Natural killer cell (primary cell): ENCODE measurements around the gene ITGB5. TPM values are rescaled to one million over a fixed set of nuclear protein-coding genes. Genes with fewer than 3 reads are reported as not detected.

ENCODE experiments used
- ATAC-seq, 3 donors: fragments of 150-1000 bp in 2 of 3; fragments of 200-7000 bp in 1 of 3; cut with Tn5 transposase; 1 replicate in 1 of 3; 2 replicates in 2 of 3; pipeline ENCODE4 v1.10.0; 2021; ENCODE audit warnings: mild to moderate bottlenecking in 2 of 3, moderate library complexity in 2 of 3
- DNase-seq, 2 donors: peaks; one replicate each; pipeline versions ENCODE4 v3.0.0 to v3.0.0-alpha.2; 2013 to 2021; ENCODE audit warnings: mixed read lengths in 1 of 2
- H3K27ac ChIP-seq: one replicate; pipeline ENCODE4 v1.5.1; 2013; ENCODE audit warnings: mild to moderate bottlenecking, low read length
- H3K27me3 ChIP-seq: one replicate; pipeline ENCODE4 v1.6.1; 2013; ENCODE audit warnings: low read length; ENCODE audit not compliant: control insufficient read depth, insufficient read depth
- H3K36me3 ChIP-seq: one replicate; pipeline ENCODE4 v1.6.1; 2013; ENCODE audit warnings: low read length; ENCODE audit not compliant: control insufficient read depth, insufficient read depth
- H3K4me1 ChIP-seq: one replicate; pipeline ENCODE4 v1.6.1; 2013; ENCODE audit warnings: low read length; ENCODE audit not compliant: control insufficient read depth, insufficient read depth
- H3K4me3 ChIP-seq: one replicate; pipeline ENCODE4 v1.5.1; 2013; ENCODE audit warnings: low read length
- H3K9me3 ChIP-seq: one replicate; pipeline ENCODE4 v1.6.1; 2013; ENCODE audit warnings: low read length; ENCODE audit not compliant: control insufficient read depth, insufficient read depth
- H3K27ac Mint-ChIP-seq, 2 donors: one replicate each; pipeline ENCODE4 v1.8.0; 2022; ENCODE audit warnings: mild to moderate bottlenecking in 2 of 2, mixed read lengths in 2 of 2, moderate library complexity in 1 of 2
- H3K27me3 Mint-ChIP-seq, 2 donors: one replicate each; pipeline ENCODE4 v1.8.0; 2022; ENCODE audit warnings: low read depth in 2 of 2, mixed read lengths in 2 of 2
- H3K36me3 Mint-ChIP-seq: one replicate; pipeline ENCODE4 v1.8.0; 2022; ENCODE audit warnings: mixed read lengths
- H3K4me1 Mint-ChIP-seq, 2 donors: one replicate each; pipeline ENCODE4 v1.8.0; 2022; ENCODE audit warnings: mixed read lengths in 2 of 2
- H3K4me3 Mint-ChIP-seq: one replicate; pipeline ENCODE4 v1.8.0; 2022; ENCODE audit warnings: mild to moderate bottlenecking, moderate library complexity, mixed read lengths
- H3K9me3 Mint-ChIP-seq, 2 donors: one replicate each; pipeline ENCODE4 v1.8.0; 2022; ENCODE audit warnings: mixed read lengths in 2 of 2
- CTCF ChIP-seq: fragments of 200-600 bp; IDR thresholded peaks from one replicate; pipeline ENCODE4 v1.8.0; 2022; ENCODE audit warnings: antibody characterized with exemption
- WGBS: methylation state at CpG from one replicate; pipeline ENCODE4 v1.1.7; 2013; ENCODE audit warnings: missing lambda C conversion rate; ENCODE audit not compliant: insufficient coverage; 5-methylcytosine and 5-hydroxymethylcytosine counted together
- intact Hi-C: fragments of 100-400 bp; cut with micrococcal nuclease; formaldehyde crosslinking; loops from one replicate; pipeline ENCODE4 v1.14.2; 2022
- total RNA-seq, 4 donors: library from RNA; stranded (reverse); fragments of 120-200 nt in 1 of 4; gene quantifications; one replicate each; pipeline versions ENCODE4 v1.2.3 to v1.2.4, GENCODE V29; 2013 to 2022

Gene ITGB5
- total RNA-seq, 3 donors from 2014 or later (not counting 1 experiment from before 2014, with no cell fraction given), result 1.0 to 8.4 (median 5.4) TPM

DNA sequence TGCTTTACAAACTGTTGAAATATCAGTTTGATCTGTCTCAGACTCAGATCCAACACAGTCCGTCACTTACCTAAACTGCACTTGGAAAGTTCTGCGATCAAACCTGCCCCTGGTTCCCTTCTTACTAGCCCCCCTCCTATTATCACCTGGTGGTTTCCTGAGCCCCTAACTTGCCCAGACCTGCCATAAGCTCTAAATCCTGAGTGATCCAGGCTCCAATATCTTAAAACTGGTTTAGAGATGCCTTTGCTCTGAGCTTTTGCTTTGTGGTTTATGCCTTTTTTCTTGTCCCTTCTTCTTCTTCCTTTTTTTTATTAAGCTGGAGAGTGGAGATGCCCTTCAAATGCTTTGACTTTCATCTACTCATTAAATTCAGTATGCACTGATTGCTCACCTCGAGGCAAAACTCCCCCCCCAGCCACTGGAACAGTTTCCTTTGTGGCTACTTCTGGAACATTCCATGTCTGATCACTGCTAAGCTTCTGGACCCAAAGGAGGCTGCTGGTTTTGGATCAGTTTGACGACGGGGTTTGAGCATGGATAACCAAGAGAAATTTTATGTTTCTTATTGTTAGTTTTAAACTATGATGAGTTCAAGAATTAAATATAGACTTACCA, 3.5 kb upstream of the ITGB5 start:
- DNase-seq (no peak), ATAC-seq (no peak)
- Histone ChIP-seq H3K27me3 (peaks cover 15% of the 10 kb centered on the region), H3K4me1 (peaks cover 11% of the 10 kb centered on the region), H3K9me3 (no peaks in the 10 kb centered on the region), H3K4me3 (no peak overlapping the region), H3K27ac (no peak overlapping the region), H3K36me3 (no peaks in the 10 kb centered on the region)
- no peak for TF ChIP-seq CTCF
- Mint-ChIP-seq H3K36me3 (no peaks in the 10 kb centered on the region), H3K27ac (no peak overlapping the region), H3K27me3 (peaks cover 24 to 25% of the 10 kb centered on the region in 2 donors), H3K4me1 (peaks cover 0 to 5% of the 10 kb centered on the region in 2 donors), H3K9me3 (no peaks in the 10 kb centered on the region), H3K4me3 (no peak overlapping the region)
- intact Hi-C loops, result no loop called here
- 72% methylated on average over 3 of the region's 5 CpGs for WGBS

GRCh38 chr3:124888482-124889441, 1.6 kb upstream of the ITGB5 start:
- H3K4me1 ChIP-seq, result peaks cover 11% of the 10 kb centered on the region
- Mint-ChIP-seq H3K27ac (no peak overlapping the region), H3K4me1 (peaks cover 0 to 5% of the 10 kb centered on the region in 2 donors), H3K9me3 (no peaks in the 10 kb centered on the region), H3K27me3 (peaks cover 38 to 44% of the 10 kb centered on the region in 2 donors), H3K4me3 (peak overlapping the region; percentile 83), H3K36me3 (no peaks in the 10 kb centered on the region)
- no peak overlapping the region for H3K4me3 ChIP-seq
- no peak for ATAC-seq
- no peaks in the 10 kb centered on the region for H3K9me3 ChIP-seq
- intact Hi-C loops, result no loop called here
- no peak for TF ChIP-seq CTCF
- H3K27ac ChIP-seq, result no peak overlapping the region
- no peak for DNase-seq
- peaks cover 15% of the 10 kb centered on the region for H3K27me3 ChIP-seq
- WGBS, result 68% methylated on average over 6 of the region's 8 CpGs
- no peaks in the 10 kb centered on the region for H3K36me3 ChIP-seq

- peaks cover 45 to 49% of the 10 kb centered on the region in 2 donors for H3K27me3 Mint-ChIP-seq
- Histone ChIP-seq H3K36me3 (no peaks in the 10 kb centered on the region), H3K4me3 (peak overlapping the region; percentile 20), H3K4me1 (peaks cover 11% of the 10 kb centered on the region), H3K27me3 (peaks cover 15% of the 10 kb centered on the region), H3K9me3 (no peaks in the 10 kb centered on the region), H3K27ac (no peak overlapping the region)
- H3K36me3 Mint-ChIP-seq, result no peaks in the 10 kb centered on the region
- DNase-seq (no peak), ATAC-seq (no peak)
- peaks cover 0 to 5% of the 10 kb centered on the region in 2 donors for H3K4me1 Mint-ChIP-seq
- WGBS, result 95% methylated on average over 10 of the region's 11 CpGs
- H3K4me3 Mint-ChIP-seq, result peak overlapping the region; percentile 83
- TF ChIP-seq CTCF, result no peak
- intact Hi-C loops, result no loop called here
- no peak overlapping the region for H3K27ac Mint-ChIP-seq
- H3K9me3 Mint-ChIP-seq, result no peaks in the 10 kb centered on the region
Observed at GRCh38 chr3:124887932-124888298, 750 bp upstream of the ITGB5 start.
